GM19043 (cell line): ENCODE measurements around the gene DIS3.
"Not testable (repeated sequence)": the region's sequence is repeated elsewhere in the genome, so short reads cannot be mapped to it uniquely, and the experiment has no call there.

Source experiments
- ATAC-seq: cut with Tn5 transposase; IDR thresholded peaks from one replicate; pipeline ENCODE4 v1.9.1; 2021; ENCODE audit warnings: low read depth; ENCODE audit not compliant: unreplicated experiment

DIS3 gene

DNA sequence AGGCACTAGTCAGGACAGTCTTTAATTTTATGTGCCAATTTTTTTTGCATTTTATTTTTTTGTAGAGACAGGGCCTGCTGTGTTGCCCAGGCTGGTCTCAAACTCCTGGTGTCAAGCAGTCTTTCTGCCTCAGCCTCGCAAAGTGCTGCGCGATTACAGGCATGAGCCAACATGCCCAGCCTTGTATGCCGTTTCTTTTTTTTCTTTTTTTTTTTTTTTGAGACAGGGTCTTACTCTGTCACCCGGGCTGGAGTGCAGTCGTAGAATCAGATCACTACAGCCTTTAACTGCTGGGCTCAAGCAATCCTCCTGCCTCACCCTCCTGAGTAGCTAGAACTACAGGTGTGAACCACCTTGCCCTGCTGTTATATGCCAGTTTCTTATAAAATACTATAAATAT is 27.6 kb downstream of the DIS3 start:
- no peak for ATAC-seq

DNA sequence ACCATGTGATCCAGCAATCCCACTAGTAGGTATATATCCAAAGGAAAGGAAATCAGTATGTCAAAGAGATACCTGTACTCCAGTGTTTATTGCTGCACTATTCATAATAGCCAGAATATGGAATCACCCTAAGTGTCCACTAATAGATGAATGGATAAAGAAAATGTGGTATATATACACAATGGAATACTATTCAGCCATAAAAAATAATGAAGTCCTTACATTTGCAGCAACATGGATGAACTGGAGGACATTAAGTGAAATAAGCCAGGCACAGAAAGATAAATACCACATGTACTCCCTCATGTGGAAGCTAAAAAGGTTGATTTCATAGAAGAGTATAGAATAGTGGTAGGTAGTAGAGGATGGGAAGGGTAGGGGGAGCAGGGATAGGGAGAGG is 30.5 kb downstream of the DIS3 start:
- no peak for ATAC-seq

DNA sequence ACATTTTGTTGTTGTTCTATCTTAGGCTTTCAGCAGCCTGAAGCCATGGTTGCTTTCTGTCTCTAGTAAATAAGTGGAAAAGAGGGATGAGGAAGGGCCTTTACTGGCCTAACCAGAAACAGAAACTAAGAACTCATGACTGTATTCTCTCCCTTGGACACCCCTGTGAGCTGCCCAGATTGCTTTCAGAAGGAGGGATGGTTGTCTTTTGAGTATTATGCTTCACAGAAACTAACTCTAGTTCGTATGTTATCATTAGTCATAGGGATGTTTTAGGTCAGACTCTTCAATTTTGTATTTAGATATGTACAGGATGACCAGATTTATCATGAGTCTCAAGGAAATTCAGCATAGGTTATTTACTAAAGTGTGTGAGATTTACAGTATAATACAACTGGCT is 36.4 kb downstream of the DIS3 start:
- ATAC-seq: peak; percentile 51

DNA sequence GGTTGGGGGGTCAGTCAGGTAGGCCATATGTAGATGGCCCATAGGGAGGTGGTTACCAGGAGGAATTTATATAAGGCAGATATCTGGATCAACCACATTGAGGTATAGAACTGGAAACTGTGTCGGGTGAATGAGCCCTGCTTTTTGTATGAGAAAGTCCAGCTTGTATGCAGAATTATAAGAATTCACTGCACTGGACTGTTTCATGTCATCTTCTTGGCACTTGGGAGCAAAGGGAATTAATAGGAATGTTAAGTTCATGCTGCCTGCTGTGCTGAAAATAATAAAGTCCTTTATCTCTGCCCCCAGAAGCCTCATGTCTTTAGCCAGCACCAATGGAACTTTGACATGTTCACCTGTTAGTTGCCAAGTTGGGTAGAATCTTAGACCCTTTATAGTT is 41.7 kb downstream of the DIS3 start:
- ATAC-seq: no peak

DNA sequence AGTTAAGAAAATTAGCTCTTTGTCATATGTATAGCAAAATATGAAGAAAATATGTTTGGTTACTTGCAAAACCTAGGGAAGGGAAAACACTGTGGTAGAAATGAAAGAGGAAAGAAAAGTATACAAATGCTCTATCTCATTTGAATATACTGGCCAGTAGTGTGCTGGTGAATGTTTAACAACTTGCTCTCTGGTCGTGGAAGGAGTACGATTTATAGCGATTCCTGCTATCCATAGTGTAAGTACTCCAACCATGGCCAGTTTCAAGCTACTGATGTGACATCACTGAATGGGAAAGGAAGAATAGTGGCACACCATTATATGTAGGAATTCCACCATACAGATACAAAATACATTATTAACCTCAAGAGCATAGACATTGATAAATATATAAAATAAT is 44.7 kb downstream of the DIS3 start:
- no peak for ATAC-seq

DNA sequence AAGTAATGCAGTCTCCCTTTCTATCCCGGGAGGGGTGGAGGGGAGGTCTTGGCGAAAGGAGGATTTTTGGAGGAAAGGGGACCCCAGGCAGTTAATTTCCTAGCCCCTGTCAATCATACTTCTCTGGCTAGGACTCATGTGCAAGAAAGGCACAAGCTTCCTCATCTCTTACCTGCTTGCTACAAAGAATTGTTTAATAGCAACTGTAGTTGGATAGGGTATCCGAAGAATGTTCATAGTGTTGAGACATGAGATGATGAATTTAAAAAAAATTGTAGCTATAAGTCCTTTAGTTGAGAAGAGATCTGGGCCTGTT is 53.5 kb downstream of the DIS3 start:
- ATAC-seq: no peak

DNA sequence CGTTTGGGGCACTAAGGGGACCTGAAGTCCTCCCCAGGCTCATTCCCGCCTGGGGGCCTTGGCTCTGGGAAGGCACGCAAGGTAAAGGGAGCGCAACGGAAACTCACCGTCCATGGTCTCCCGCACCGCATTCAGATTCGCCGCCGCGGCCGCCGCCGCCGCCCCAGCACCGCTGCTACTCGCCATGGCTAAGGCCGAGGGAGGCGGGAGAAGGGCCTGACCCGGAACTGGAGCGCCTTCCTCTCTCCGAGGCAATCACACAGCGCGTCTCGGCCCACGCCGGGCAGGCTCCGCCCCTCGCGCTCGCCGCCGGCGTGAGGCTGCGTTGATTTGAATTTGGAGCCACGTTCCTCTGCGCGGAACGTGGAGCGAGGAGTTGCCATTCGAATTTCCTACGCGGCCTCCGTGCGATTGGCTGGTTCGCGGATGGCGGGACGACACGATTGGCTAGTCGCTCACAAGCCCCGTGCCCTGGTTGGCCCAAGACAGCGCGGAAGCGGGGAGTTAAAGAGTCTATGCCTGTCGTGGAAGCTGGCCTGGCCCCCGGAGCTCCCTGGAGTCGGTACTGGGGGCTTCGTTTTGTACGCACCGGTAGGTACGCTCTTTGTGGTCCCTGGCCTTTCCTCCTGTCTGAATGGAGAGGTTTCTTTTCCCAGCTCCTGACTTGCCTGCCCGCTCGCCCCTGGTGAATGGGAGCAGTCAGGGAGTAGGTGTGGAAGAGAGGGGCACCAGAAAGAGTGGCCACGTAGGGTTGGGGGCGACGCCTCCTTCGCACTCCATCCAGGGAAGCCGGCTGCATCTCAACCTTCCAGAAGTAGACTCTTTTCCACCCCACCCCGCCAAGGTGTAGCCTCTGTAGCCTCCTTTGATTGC is 54.0 kb downstream of the DIS3 start, which contains the start of the genes BORA and MZT1:
TSS of gene BORA (plus strand) at position 507 of the 873 bp plus-strand sequence. CDS start 1,018 bp downstream, outside the sequence.
TSS of gene MZT1 (minus strand) at position 213 of the 873 bp plus-strand sequence. CDS start at position 186, 27 bp downstream.
- peak; percentile 92 for ATAC-seq

DNA sequence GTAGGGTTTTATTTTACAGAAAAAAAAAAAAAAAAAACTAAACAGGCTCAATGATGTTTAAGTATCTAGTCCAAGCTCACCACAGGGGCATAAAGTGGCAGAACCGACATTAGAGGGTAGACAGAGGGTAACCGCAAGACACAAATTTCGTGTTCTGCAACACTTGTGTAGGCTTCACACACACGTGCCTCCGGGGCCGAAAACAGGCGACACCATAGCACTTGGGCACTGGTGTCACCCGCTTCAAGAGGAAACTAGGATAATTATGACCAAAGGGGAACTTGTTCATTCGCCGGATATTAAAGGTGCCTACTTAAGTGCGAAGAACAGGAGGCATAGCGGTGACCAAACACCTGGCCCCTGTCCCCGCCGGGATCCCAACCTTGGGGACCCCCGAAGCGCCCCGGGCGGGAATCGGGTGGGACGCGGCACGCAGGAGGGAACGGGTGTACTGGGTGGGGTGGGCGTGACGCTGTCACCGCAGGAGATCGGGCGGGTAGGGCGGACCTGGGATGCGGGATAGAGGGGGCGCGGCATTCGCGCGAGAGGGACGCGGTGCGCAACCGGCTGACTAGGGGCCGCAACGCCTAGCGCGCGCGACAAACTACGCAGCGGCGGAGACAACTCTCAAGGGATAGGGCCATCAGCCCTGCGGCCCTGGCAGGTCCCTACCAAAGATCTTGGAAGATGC is 54.8 kb downstream of the DIS3 start:
- peak; percentile 21 for ATAC-seq

DNA sequence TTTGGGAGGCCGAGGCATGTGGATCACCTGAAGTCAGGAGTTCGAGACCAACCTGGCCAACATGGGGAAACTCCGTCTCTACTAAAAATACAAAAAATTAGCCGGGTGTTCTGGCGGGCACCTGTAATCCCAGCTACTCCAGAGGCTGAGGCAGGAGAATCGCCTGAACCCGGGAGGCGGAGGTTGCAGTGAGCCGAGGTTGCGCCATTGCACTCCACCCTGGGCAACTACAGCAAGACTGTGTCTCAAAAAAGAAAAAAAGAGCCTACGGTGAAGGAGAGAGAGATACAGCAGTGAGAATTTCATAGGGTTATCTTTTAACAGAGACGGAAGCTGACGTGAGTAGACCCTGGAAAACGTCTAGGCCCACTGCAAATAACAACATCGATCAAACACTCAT is 55.5 kb downstream of the DIS3 start:
- not testable (repeated sequence) for ATAC-seq

DNA sequence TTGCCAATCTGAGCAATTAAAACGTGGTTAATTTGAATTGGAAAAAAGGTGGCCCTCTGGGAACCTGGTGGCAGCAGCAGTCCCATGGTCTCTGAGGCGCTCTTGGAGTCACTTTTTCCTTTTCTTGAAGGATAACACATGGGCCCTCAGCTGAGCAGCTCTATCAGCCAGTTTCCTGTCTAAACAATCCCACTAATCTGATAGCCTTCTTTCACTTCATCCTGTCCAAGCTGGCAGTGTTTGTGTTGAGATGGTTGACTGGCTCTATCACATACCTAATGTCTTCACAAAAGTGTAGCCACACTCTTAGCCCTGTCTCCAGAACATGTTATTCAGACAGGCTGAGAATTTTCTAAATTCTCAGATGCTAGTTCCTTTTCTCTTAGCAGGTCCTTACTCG is 64.9 kb downstream of the DIS3 start:
- no peak for ATAC-seq
